ENCODE data around the gene RAB9B.

Gene RAB9B

DNA sequence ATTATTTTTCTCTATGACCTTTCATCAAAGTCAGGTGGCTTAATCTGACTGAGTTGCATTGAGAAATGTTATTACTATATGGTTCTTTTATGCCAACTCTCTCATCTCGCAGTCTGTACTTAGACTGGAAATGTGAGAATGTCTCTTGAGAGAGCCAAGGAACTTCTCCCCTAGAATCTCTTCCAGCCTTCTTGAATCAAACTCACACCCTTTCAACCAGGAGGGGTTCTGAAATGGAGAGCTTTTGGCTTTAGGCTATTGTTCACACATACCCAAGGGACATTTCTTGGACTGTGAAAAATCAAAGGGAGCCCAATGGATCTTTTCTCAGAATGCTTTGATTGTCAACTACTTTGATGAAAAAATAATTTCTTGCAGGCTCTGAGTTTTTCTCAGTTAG is 50.4 kb downstream of the RAB9B start:
- Histone ChIP-seq H3K4me1 (ENCODE audit: control extremely low read depth in 1 of 4, control insufficient read depth in 4 of 4, insufficient read depth in 4 of 4, low read length in 3 of 4) (peaks cover 0 to 2% (median 0%) of the 10 kb centered on the region in 4 experiments), H3K27ac (ENCODE audit: insufficient read depth in 1 of 2, low read depth in 1 of 2, low read length in 2 of 2, poor library complexity in 1 of 2, severe bottlenecking in 2 of 2) (no peak overlapping the region), H3K9me3 (ENCODE audit: control extremely low read depth in 1 of 5, control insufficient read depth in 4 of 5, insufficient read depth in 2 of 5, low read depth in 1 of 5, low read length in 4 of 5) (no peaks in the 10 kb centered on the region), H3K27me3 (replicated peaks in 2 of 5; ENCODE audit: control insufficient read depth in 4 of 5, insufficient read depth in 5 of 5, low read length in 4 of 5) (peaks cover 0 to 4% (median 0%) of the 10 kb centered on the region in 5 experiments), H3K4me3 (ENCODE audit: control insufficient read depth in 1 of 7, extremely low read depth in 1 of 7, insufficient read depth in 4 of 7, low read depth in 2 of 7, low read length in 6 of 7) (no peak overlapping the region), H3K36me3 (ENCODE audit: control insufficient read depth in 4 of 4, insufficient read depth in 4 of 4, low read length in 3 of 4) (no peaks in the 10 kb centered on the region)
- no peak for DNase-seq
- ChIA-PET CTCF (no interaction called here), POLR2A (no interaction called here)
- no CpG with 5 or more reads among the region's 1 CpG for WGBS (ENCODE audit: insufficient coverage)

DNA sequence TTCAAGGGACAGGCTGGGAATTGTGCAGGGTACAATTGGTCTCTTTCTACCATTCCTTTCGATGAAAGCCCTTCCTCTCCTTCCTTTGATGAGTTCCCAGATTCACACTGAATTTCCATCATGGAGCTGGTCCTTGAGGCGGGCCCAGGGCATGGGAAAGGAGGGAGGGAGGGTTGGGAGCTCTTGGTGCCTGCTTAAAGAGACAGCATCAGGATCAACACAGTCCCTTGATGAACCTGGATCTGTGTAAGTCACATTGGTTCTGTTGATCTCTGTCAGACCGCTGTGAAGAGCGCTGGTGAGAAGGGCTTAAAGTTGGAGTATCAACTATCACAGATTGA is 51.0 kb downstream of the RAB9B start:
- H3K36me3 ChIP-seq (ENCODE audit: control insufficient read depth in 4 of 4, insufficient read depth in 4 of 4, low read length in 3 of 4), result no peaks in the 10 kb centered on the region
- ChIA-PET CTCF (no interaction called here), POLR2A (no interaction called here)
- DNase-seq, result no peak
- peaks cover 0 to 2% (median 0%) of the 10 kb centered on the region in 4 experiments for H3K4me1 ChIP-seq (ENCODE audit: control extremely low read depth in 1 of 4, control insufficient read depth in 4 of 4, insufficient read depth in 4 of 4, low read length in 3 of 4)
- H3K9me3 ChIP-seq (ENCODE audit: control extremely low read depth in 1 of 5, control insufficient read depth in 4 of 5, insufficient read depth in 2 of 5, low read depth in 1 of 5, low read length in 4 of 5), result no peaks in the 10 kb centered on the region
- WGBS (ENCODE audit: insufficient coverage), result 100% methylated on average over 2 of the region's 4 CpGs
- H3K27ac ChIP-seq (ENCODE audit: insufficient read depth in 1 of 2, low read depth in 1 of 2, low read length in 2 of 2, poor library complexity in 1 of 2, severe bottlenecking in 2 of 2), result no peak overlapping the region
- H3K27me3 ChIP-seq (replicated peaks in 2 of 5; ENCODE audit: control insufficient read depth in 4 of 5, insufficient read depth in 5 of 5, low read length in 4 of 5), result peaks cover 0 to 4% (median 0%) of the 10 kb centered on the region in 5 experiments
- H3K4me3 ChIP-seq (ENCODE audit: control insufficient read depth in 1 of 7, extremely low read depth in 1 of 7, insufficient read depth in 4 of 7, low read depth in 2 of 7, low read length in 6 of 7), result no peak overlapping the region

DNA sequence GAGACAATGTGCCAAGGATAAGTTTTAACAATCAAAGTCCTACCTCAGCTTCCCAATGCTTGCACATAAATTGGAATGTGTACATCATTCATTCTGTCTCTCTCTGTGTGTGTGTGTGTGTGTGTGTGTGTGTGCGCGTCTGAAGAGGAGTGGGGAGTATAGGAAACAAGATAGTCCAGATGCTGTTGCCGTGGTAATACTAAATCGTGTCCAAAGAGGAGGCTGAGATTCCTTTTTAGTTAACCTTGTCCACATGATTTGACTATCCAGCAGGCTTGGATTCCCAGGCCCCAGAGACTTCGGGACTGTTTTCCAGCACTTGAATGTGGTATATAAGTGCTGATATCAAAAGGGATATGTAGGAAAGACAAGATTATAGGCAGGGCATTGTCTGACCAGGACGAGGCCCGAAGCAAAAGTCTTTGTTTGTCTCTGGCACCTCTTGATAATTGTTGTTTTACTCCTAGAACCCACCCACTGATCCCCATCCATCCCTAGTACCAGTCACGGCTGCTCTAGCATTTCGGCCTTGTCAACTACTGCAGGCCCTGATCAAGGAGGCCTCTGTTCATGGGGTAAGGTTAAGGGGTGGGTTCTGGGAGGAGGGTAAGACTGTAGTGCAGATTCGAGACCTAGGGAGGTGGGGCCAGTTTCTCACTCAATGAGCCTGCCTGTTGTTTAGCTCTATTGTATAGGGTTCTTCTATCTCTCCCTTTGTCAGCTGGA is 51.6 kb downstream of the RAB9B start:
- peaks cover 0 to 2% (median 0%) of the 10 kb centered on the region in 4 experiments for H3K4me1 ChIP-seq (ENCODE audit: control extremely low read depth in 1 of 4, control insufficient read depth in 4 of 4, insufficient read depth in 4 of 4, low read length in 3 of 4)
- H3K4me3 ChIP-seq (ENCODE audit: control insufficient read depth in 1 of 7, extremely low read depth in 1 of 7, insufficient read depth in 4 of 7, low read depth in 2 of 7, low read length in 6 of 7), result no peak overlapping the region
- 91% methylated on average over 4 of the region's 10 CpGs for WGBS (ENCODE audit: insufficient coverage)
- H3K9me3 ChIP-seq (ENCODE audit: control extremely low read depth in 1 of 5, control insufficient read depth in 4 of 5, insufficient read depth in 2 of 5, low read depth in 1 of 5, low read length in 4 of 5), result no peaks in the 10 kb centered on the region
- ChIA-PET CTCF (no interaction called here), POLR2A (no interaction called here)
- DNase-seq, result no peak
- peaks cover 0 to 4% (median 0%) of the 10 kb centered on the region in 5 experiments for H3K27me3 ChIP-seq (replicated peaks in 2 of 5; ENCODE audit: control insufficient read depth in 4 of 5, insufficient read depth in 5 of 5, low read length in 4 of 5)
- H3K27ac ChIP-seq (ENCODE audit: insufficient read depth in 1 of 2, low read depth in 1 of 2, low read length in 2 of 2, poor library complexity in 1 of 2, severe bottlenecking in 2 of 2), result no peak overlapping the region
- no peaks in the 10 kb centered on the region for H3K36me3 ChIP-seq (ENCODE audit: control insufficient read depth in 4 of 4, insufficient read depth in 4 of 4, low read length in 3 of 4)

DNA sequence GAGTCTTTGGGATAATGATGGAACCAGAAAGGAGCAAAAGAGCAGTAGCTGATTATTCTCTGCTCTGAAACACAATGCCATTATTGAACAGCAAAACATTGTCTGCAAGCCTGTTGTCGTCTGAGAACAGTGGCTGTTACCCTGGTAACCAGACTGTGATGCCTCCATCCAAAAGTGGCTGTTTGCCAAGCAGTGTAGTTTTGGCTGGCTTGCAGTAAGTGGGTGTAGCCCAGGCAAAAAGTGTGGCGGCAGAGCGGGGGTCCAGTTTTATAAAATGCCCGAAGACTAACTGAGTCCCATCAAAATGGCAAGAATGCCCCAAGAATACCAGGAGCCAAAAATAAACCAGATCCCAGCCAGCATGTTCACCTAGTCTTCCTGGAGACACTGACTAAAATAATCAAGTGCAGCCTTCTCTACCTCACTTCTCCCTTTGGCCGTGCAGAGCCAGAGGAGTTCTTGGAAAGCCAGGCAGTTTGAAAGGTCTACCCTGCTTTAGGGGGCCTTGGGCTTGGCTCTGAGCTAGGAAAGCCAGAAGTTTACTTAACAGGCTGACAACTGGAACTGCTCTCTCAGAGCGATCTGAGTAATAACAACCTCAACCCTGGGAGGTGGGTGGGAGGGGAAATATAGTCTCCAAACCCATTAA is 52.8 kb downstream of the RAB9B start:
- CTCF ChIA-PET, result interaction anchor here (1.3 kb wide), 1 partner anchor 68 kb away, joined by 3 read pairs; no protein-coding TSS in a partner anchor
- Histone ChIP-seq H3K36me3 (ENCODE audit: control insufficient read depth in 4 of 4, insufficient read depth in 4 of 4, low read length in 3 of 4) (no peaks in the 10 kb centered on the region), H3K27ac (ENCODE audit: insufficient read depth in 1 of 2, low read depth in 1 of 2, low read length in 2 of 2, poor library complexity in 1 of 2, severe bottlenecking in 2 of 2) (no peak overlapping the region), H3K9me3 (ENCODE audit: control extremely low read depth in 1 of 5, control insufficient read depth in 4 of 5, insufficient read depth in 2 of 5, low read depth in 1 of 5, low read length in 4 of 5) (no peaks in the 10 kb centered on the region), H3K27me3 (replicated peaks in 2 of 5; ENCODE audit: control insufficient read depth in 4 of 5, insufficient read depth in 5 of 5, low read length in 4 of 5) (peaks cover 0 to 7% (median 0%) of the 10 kb centered on the region in 5 experiments), H3K4me1 (ENCODE audit: control extremely low read depth in 1 of 4, control insufficient read depth in 4 of 4, insufficient read depth in 4 of 4, low read length in 3 of 4) (peaks cover 0 to 2% (median 0%) of the 10 kb centered on the region in 4 experiments), H3K4me3 (ENCODE audit: control insufficient read depth in 1 of 7, extremely low read depth in 1 of 7, insufficient read depth in 4 of 7, low read depth in 2 of 7, low read length in 6 of 7) (no peak overlapping the region)
- 100% methylated on average over 5 of the region's 6 CpGs for WGBS (ENCODE audit: insufficient coverage)
- no peak for DNase-seq
- POLR2A ChIA-PET, result no interaction called here

DNA sequence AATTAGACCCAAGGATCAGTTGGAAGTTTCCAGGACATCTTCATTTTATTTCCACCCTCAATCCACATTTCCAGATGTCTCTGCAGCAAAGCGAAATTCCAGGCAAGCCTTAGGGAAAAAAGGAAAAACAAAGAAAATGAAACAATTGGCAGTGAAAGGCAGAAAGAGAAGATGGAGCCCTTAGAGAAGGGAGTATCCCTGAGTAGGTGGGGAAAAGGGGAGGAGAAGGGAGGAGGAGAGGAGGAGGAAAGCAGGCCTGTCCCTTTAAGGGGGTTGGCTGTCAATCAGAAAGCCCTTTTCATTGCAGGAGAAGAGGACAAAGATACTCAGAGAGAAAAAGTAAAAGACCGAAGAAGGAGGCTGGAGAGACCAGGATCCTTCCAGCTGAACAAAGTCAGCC is 55.5 kb downstream of the RAB9B start, which contains the start of gene PLP1:
TSS of gene PLP1 (plus strand) at position 295 of the 400 bp plus-strand sequence. CDS start 156 bp downstream, outside the sequence.
- 100% methylated on average over 1 of the region's 2 CpGs for WGBS (ENCODE audit: insufficient coverage)
- no peak within 1 kb of the TSS for H3K4me3 ChIP-seq (ENCODE audit: control insufficient read depth in 1 of 7, extremely low read depth in 1 of 7, insufficient read depth in 4 of 7, low read depth in 2 of 7, low read length in 6 of 7)
- no peaks in the 10 kb centered on the region for H3K36me3 ChIP-seq (ENCODE audit: control insufficient read depth in 4 of 4, insufficient read depth in 4 of 4, low read length in 3 of 4)
- no peaks in the 10 kb centered on the region for H3K9me3 ChIP-seq (ENCODE audit: control extremely low read depth in 1 of 5, control insufficient read depth in 4 of 5, insufficient read depth in 2 of 5, low read depth in 1 of 5, low read length in 4 of 5)
- ChIA-PET CTCF (interaction anchor here (4.0 kb wide), 1 partner anchor 66 kb away, joined by 58 read pairs; the partner anchor contains the start of gene TMEM31), POLR2A (no interaction called here)
- H3K27ac ChIP-seq (ENCODE audit: insufficient read depth in 1 of 2, low read depth in 1 of 2, low read length in 2 of 2, poor library complexity in 1 of 2, severe bottlenecking in 2 of 2), result no peak within 1 kb of the TSS
- no peak for DNase-seq
- peaks cover 0 to 7% (median 0%) of the 10 kb centered on the region in 5 experiments for H3K27me3 ChIP-seq (replicated peaks in 2 of 5; ENCODE audit: control insufficient read depth in 4 of 5, insufficient read depth in 5 of 5, low read length in 4 of 5)
- H3K4me1 ChIP-seq (ENCODE audit: control extremely low read depth in 1 of 4, control insufficient read depth in 4 of 4, insufficient read depth in 4 of 4, low read length in 3 of 4), result no peaks in the 10 kb centered on the region

DNA sequence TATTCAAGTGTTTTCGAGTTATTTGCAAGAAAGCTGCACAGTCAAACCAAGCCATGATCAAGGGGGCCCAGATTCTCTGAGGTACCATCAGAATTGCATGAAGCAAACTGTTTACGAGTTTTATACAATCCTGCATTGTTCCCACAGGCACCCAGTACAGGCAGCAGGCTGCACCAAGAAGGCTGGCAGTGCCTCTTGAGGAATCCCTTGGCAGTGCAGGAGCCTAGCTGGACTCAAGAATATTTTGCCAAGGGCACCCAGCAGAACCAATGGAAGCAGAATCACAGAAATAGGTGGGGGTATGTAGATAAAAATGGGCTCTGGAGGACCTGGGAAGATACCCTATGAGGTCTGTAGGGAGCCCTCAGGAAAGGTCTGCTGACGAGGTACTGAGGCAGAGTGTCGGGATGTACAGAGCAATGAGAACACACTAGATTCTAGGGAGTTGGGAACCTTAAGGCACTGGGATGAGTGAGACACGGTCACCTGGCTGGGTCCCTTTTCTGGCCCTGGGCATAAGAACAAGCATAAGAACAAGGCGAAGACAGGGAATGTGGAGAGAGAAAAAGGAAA is 57.9 kb downstream of the RAB9B start:
- CTCF ChIA-PET, result interaction anchor here (1.2 to 4.0 kb wide), 4 partner anchors 14 to 84 kb away, joined by 4 to 58 read pairs (median 4); partner anchors contain the start of gene TMEM31
- peaks cover 0 to 4% (median 0%) of the 10 kb centered on the region in 5 experiments for H3K27me3 ChIP-seq (replicated peaks in 2 of 5; ENCODE audit: control insufficient read depth in 4 of 5, insufficient read depth in 5 of 5, low read length in 4 of 5)
- DNase-seq, result peak; percentile 36 to 62 (median 49)
- POLR2A ChIA-PET, result no interaction called here
- no peaks in the 10 kb centered on the region for H3K36me3 ChIP-seq (ENCODE audit: control insufficient read depth in 4 of 4, insufficient read depth in 4 of 4, low read length in 3 of 4)
- no peaks in the 10 kb centered on the region for H3K4me1 ChIP-seq (ENCODE audit: control extremely low read depth in 1 of 4, control insufficient read depth in 4 of 4, insufficient read depth in 4 of 4, low read length in 3 of 4)
- H3K27ac ChIP-seq (ENCODE audit: insufficient read depth in 1 of 2, low read depth in 1 of 2, low read length in 2 of 2, poor library complexity in 1 of 2, severe bottlenecking in 2 of 2), result no peak overlapping the region
- H3K4me3 ChIP-seq (ENCODE audit: control insufficient read depth in 1 of 7, extremely low read depth in 1 of 7, insufficient read depth in 4 of 7, low read depth in 2 of 7, low read length in 6 of 7), result no peak overlapping the region
- no peaks in the 10 kb centered on the region for H3K9me3 ChIP-seq (ENCODE audit: control extremely low read depth in 1 of 5, control insufficient read depth in 4 of 5, insufficient read depth in 2 of 5, low read depth in 1 of 5, low read length in 4 of 5)
- WGBS (ENCODE audit: insufficient coverage), result 88% methylated on average over 6 of the region's 6 CpGs

DNA sequence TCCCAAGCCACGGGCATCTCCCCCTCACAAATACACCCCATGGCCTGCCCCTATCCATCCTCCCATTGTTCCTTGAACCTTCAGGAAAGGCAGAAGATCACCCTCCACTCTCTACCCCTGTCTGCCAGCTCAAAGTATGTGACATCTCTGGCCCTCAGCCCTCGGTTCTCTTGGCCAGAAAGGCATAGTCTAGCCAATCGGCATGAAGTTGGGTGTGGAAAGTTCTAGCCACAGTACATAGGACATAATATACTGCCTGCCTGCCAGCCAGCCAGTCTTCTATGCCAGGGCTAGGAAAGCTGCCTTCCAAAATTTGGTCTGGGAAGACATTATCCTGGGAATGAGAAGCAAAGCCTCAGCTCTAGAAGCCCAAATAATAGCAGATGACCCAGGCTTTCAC is 58.6 kb downstream of the RAB9B start:
- WGBS (ENCODE audit: insufficient coverage), result 86% methylated on average over 2 of the region's 3 CpGs
- no peaks in the 10 kb centered on the region for H3K4me1 ChIP-seq (ENCODE audit: control extremely low read depth in 1 of 4, control insufficient read depth in 4 of 4, insufficient read depth in 4 of 4, low read length in 3 of 4)
- no peaks in the 10 kb centered on the region for H3K36me3 ChIP-seq (ENCODE audit: control insufficient read depth in 4 of 4, insufficient read depth in 4 of 4, low read length in 3 of 4)
- no peak for DNase-seq
- no peaks in the 10 kb centered on the region for H3K9me3 ChIP-seq (ENCODE audit: control extremely low read depth in 1 of 5, control insufficient read depth in 4 of 5, insufficient read depth in 2 of 5, low read depth in 1 of 5, low read length in 4 of 5)
- ChIA-PET POLR2A (no interaction called here), CTCF (interaction anchor here (0.7 to 4.0 kb wide), 6 partner anchors 13 to 83 kb away, joined by 3 to 58 read pairs (median 4); partner anchors contain the start of gene TMEM31)
- peaks cover 0 to 4% (median 0%) of the 10 kb centered on the region in 5 experiments for H3K27me3 ChIP-seq (replicated peaks in 2 of 5; ENCODE audit: control insufficient read depth in 4 of 5, insufficient read depth in 5 of 5, low read length in 4 of 5)
- H3K4me3 ChIP-seq (ENCODE audit: control insufficient read depth in 1 of 7, extremely low read depth in 1 of 7, insufficient read depth in 4 of 7, low read depth in 2 of 7, low read length in 6 of 7), result no peak overlapping the region
- H3K27ac ChIP-seq (ENCODE audit: insufficient read depth in 1 of 2, low read depth in 1 of 2, low read length in 2 of 2, poor library complexity in 1 of 2, severe bottlenecking in 2 of 2), result no peak overlapping the region

Data from common myeloid progenitor, CD34-positive (primary cell).